GM06990 (cell line): ENCODE measurements around the gene KDM6A.

Source experiments
- DNase-seq: peaks from one replicate; pipeline ENCODE4 v3.0.0-alpha.2; 2011; ENCODE audit not compliant: insufficient read length; ENCODE audit errors: extremely low read depth
- H3K27me3 ChIP-seq: replicated peaks from 2 replicates; pipeline ENCODE4 v1.6.0; 2011; ENCODE audit warnings: low read length; ENCODE audit not compliant: control insufficient read depth, insufficient read depth
- H3K36me3 ChIP-seq: 2 replicates; pipeline ENCODE4 v1.5.1; 2011; ENCODE audit warnings: low read length; ENCODE audit not compliant: control insufficient read depth, insufficient read depth
- H3K4me3 ChIP-seq: replicated peaks from 2 replicates; pipeline ENCODE4 v1.5.1; 2011; ENCODE audit warnings: low read depth, mild to moderate bottlenecking, control low read depth, low read length
- TF ChIP-seq, protein P1 (sequence below): IDR thresholded peaks from 2 replicates; pipeline ENCODE4 v1.5.1; 2011; ENCODE audit warnings: low read length, control low read depth, mild to moderate bottlenecking, inconsistent platforms; ENCODE audit not compliant: insufficient read depth, poor library complexity, severe bottlenecking

KDM6A gene

DNA sequence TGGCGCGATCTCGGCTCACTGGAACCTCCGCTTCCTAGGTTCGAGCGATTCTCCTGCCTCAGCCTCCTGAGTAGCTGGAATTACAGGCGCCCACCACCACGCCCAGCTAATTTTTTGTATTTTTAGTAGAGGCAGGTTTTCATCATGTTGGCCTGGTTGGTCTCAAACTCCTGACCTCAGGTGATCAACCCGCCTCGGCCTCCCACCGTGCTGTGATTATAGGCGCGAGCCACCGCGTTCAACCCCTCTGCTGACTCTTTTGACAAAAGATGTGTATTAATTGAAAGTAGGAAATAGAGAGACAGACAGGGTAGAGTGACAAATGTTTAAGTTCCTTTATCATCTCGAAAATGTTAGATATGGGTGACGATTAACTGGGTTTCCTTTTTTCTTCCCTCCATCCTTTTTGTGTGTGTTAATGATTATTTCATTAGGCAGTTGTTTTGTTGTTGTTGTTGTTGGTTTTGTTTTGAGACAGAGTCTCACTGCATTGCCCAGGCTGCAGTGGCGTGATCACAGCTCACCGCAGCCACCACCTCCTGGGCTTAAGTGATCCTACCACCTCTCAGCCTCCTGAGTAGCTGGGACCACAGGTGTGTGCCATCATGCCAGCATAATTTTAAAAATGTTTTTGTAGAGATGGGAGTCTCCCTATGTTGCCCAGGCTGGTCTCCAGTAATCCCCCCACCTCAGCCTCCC, 79.5 kb downstream of the KDM6A start:
- DNase-seq, result no peak
- TF ChIP-seq, protein P1, sequence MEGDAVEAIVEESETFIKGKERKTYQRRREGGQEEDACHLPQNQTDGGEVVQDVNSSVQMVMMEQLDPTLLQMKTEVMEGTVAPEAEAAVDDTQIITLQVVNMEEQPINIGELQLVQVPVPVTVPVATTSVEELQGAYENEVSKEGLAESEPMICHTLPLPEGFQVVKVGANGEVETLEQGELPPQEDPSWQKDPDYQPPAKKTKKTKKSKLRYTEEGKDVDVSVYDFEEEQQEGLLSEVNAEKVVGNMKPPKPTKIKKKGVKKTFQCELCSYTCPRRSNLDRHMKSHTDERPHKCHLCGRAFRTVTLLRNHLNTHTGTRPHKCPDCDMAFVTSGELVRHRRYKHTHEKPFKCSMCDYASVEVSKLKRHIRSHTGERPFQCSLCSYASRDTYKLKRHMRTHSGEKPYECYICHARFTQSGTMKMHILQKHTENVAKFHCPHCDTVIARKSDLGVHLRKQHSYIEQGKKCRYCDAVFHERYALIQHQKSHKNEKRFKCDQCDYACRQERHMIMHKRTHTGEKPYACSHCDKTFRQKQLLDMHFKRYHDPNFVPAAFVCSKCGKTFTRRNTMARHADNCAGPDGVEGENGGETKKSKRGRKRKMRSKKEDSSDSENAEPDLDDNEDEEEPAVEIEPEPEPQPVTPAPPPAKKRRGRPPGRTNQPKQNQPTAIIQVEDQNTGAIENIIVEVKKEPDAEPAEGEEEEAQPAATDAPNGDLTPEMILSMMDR, result no peak
- Histone ChIP-seq H3K4me3 (no peak overlapping the region), H3K27me3 (no peaks in the 10 kb centered on the region), H3K36me3 (no peaks in the 10 kb centered on the region)

DNA sequence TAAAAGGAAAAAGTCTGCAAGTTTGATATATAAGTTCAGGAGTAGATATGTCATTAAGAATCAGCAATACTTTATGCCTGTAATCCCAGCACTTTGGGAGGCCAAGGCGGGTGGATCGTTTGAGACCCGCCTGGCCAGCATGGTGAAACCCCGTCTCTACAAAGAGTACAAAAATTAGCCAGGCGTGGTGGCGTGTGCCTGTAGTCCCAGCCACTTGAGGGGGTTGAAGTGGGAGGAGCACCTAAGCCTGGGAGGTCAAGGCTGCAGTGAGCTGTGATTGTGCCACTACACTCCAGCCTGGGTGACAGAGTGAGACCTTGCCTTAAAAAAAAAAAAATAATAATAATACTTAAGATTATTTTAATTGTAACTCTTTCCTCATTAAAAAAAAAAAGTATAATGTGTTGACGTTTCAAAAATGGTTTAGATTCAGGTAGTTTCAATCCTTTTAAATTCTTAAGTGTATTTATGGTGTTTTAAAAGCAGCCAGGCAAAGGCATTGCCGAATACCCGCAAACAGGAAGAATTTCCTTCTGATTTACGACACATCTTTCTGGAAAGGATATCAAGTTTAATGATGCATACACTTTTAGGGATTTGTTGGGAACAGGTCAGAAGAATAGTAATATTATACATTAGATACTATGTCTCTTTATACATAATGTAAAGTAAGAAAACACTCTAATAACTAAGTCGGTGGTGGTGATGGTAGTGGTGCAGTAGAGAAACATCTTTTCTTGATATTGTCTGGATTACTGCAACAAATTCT, 80.9 kb downstream of the KDM6A start:
- DNase-seq, result no peak
- H3K36me3 ChIP-seq, result no peaks in the 10 kb centered on the region
- TF ChIP-seq, protein P1, result no peak
- no peaks in the 10 kb centered on the region for H3K27me3 ChIP-seq
- no peak overlapping the region for H3K4me3 ChIP-seq

DNA sequence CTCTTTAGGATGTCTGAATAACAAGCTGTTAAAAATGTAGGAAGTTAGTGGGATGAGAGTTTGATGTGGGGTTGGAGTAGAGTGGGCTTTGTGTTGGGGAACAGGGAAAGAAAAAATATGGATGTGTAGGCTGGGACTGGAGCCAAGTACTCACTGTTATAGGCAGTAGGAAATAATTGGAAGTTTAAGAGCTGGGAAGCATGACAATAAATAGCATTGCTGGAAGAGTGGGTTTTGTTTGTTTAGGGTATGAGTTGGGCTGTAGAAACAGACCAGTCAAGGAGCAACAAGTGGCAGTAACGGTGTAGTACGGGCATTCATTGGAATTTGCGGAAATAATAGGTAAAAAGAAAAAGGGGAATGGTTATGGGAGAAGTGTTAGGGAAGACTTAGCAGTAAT, 81.6 kb downstream of the KDM6A start:
- Histone ChIP-seq H3K4me3 (no peak overlapping the region), H3K27me3 (no peaks in the 10 kb centered on the region), H3K36me3 (no peaks in the 10 kb centered on the region)
- TF ChIP-seq, protein P1, result no peak
- DNase-seq, result no peak

DNA sequence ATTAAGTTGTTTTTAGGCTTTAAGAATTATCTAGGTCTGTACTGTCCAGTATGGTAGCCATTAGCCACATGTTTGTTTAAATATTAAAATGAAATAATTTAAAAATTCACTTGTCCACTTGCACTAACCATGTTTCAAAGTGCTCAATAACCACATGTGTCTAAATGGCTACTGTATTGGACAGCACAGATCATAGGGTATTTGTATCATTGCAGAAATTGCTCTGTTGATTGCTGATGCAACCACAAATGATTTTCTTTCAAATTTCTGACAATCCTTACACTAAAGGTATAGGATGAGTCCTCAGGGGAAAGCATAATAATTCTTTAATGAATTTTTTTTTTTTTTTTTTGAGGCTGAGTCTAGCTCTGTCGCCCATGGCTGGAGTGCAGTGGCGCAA, 84.9 kb downstream of the KDM6A start:
- no peak for DNase-seq
- Histone ChIP-seq H3K27me3 (no peaks in the 10 kb centered on the region), H3K4me3 (no peak overlapping the region), H3K36me3 (no peaks in the 10 kb centered on the region; the same call in 1 of the 2 replicates)
- TF ChIP-seq, protein P1, result no peak

DNA sequence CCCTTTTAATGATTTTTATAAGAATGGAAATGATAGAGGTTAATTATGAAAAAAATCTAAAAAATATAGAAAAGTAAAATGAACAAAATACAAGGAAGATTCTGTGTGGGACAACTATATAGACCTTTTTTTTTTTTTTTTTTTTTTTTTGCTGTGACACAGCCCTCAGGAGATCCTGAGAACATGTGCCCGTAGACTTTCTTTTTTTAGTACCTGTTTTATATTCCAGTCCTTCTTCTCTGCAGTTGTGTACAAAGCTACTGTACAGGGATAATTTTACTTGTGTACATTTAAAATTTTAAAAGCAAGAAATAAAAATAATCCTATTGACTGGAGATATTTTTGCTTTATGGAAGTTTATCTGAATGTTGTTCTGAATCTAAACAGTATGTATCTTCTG, 85.5 kb downstream of the KDM6A start:
- TF ChIP-seq, protein P1, result no peak
- no peak for DNase-seq
- no peak overlapping the region for H3K4me3 ChIP-seq
- H3K27me3 ChIP-seq, result no peaks in the 10 kb centered on the region
- peaks cover 2% of the 10 kb centered on the region for H3K36me3 ChIP-seq
